ENCODE results near the gene ENPP5.

DNA sequence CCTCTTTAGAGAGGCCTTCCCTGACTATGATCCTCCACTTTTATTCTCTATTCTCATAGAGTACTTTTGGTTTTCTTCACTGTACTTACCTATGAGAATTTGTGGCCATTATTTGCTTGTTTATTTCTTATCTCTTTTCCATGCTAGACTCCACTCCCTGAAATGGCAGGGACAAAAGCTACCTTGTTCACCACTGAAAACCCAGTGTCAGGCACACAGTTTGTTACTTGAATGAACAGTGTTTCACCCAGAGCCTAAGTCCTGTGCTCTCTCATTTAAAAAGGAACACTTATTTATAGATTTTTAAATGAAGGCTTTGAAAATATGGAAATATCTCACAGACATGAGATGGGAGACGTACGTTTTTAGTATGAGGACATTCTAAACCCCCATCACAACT is 47.7 kb upstream of the ENPP5 start:
- TF ChIP-seq CTCF (conservative IDR thresholded peaks at IDR 0.05) (no peak), ZFX (IDR thresholded peaks at IDR 0.05) (no peak)

Data from C4-2B (cell line).